HepG2 (cell line): ENCODE data around the gene MRO. TPM values are rescaled to one million over a fixed set of nuclear protein-coding genes. Genes with fewer than 3 reads are reported as not detected.

Experiments
- ATAC-seq: fragments of 200-7000 bp; cut with Tn5 transposase; 3 replicates; pipeline ENCODE4 v1.9.1; 2020; ENCODE audit warnings: mild to moderate bottlenecking, moderate library complexity
- BruUV-seq: library from RNA; stranded (reverse); fragments of 400-500 nt; replicated peaks from 2 replicates; lab custom pipeline; 2021; lab: Mats Ljungman, UMichigan
- CTCF ChIA-PET: fragments of 300-600 bp; formaldehyde crosslinking; extraction: SDS; loops from one replicate; lab custom pipeline; 2021; ENCODE audit warnings: low total read pairs, inconsistent platforms, low intra/inter-chr PET ratio; lab: Yijun Ruan, JAX
- POLR2A ChIA-PET: fragments of 350-600 bp; sonication (Branson Sonifier 250); formaldehyde crosslinking; loops from one replicate; lab custom pipeline; 2020; ENCODE audit warnings: antibody characterized with exemption, inconsistent platforms; lab: Yijun Ruan, JAX
- DNase-seq: peaks from one replicate; pipeline ENCODE4 v3.0.0-alpha.2; 2015; ENCODE audit warnings: low spot score
- FAIRE-seq: peaks from 3 replicates; lab custom pipeline; 2011; peaks lifted over from hg19 to GRCh38; lab: Jason Lieb, UNC
- H2AFZ ChIP-seq: one replicate; pipeline ENCODE4 v1.6.1; 2011; ENCODE audit warnings: low read length, inconsistent platforms
- H3K27ac ChIP-seq: fragments of 300-600 bp; 3 replicates; pipeline ENCODE4 v1.8.0; 2011; ENCODE audit warnings: mixed run types, mild to moderate bottlenecking, mixed read lengths, low read length, inconsistent platforms; ENCODE audit not compliant: insufficient read depth; ENCODE audit errors: extremely low read length
- H3K27me3 ChIP-seq, 2 experiments: fragments of 200-600 bp in 1 of 2; 2 replicates in 1 of 2; 3 replicates in 1 of 2; pipeline versions ENCODE4 v1.6.0 to v1.8.0; 2011; ENCODE audit warnings: low read length in 2 of 2, mild to moderate bottlenecking in 2 of 2, moderate library complexity in 2 of 2, inconsistent platforms in 1 of 2; ENCODE audit not compliant: insufficient read depth in 2 of 2, control insufficient read depth in 1 of 2
- H3K36me3 ChIP-seq, 2 experiments: fragments of 200-600 bp in 1 of 2; replicated peaks in 1 of 2; 2 replicates in 1 of 2; 3 replicates in 1 of 2; pipeline versions ENCODE4 v1.5.1 to v1.8.0; 2011; ENCODE audit warnings: low read length in 2 of 2, inconsistent platforms in 1 of 2; ENCODE audit not compliant: insufficient read depth in 2 of 2, control insufficient read depth in 1 of 2
- H3K4me1 ChIP-seq: 2 replicates; pipeline ENCODE4 v1.5.1; 2012; ENCODE audit warnings: low read length, inconsistent platforms; ENCODE audit not compliant: insufficient read depth
- H3K4me2 ChIP-seq: 2 replicates; pipeline ENCODE4 v1.6.0; 2011; ENCODE audit warnings: low read depth, low read length, inconsistent platforms
- H3K4me3 ChIP-seq, 3 experiments: fragments of 200-600 bp in 1 of 3; sonication (generic), shearing (Covaris generic) in 1 of 3; replicated peaks in 1 of 3; 2 replicates each; pipeline ENCODE4 v1.5.1; 2011 to 2016; ENCODE audit warnings: low read length in 3 of 3, inconsistent platforms in 2 of 3, low read depth in 2 of 3, mild to moderate bottlenecking in 2 of 3, control low read depth in 1 of 3, mixed read lengths in 1 of 3; ENCODE audit not compliant: insufficient read depth in 1 of 3
- H3K79me2 ChIP-seq: one replicate; pipeline ENCODE4 v1.6.1; 2011; ENCODE audit warnings: low read length, inconsistent platforms; ENCODE audit not compliant: insufficient read depth
- H3K9ac ChIP-seq: 2 replicates; pipeline ENCODE4 v1.6.0; 2011; ENCODE audit warnings: mild to moderate bottlenecking, low read depth, low read length, inconsistent platforms; ENCODE audit not compliant: insufficient read depth
- H3K9me3 ChIP-seq: 2 replicates; pipeline ENCODE4 v1.5.1; 2012; ENCODE audit warnings: mild to moderate bottlenecking, low read length
- H4K20me1 ChIP-seq: 2 replicates; pipeline ENCODE4 v1.6.0; 2011; ENCODE audit warnings: inconsistent platforms, mild to moderate bottlenecking, low read length, moderate library complexity; ENCODE audit not compliant: insufficient read depth
- HNRNPK ChIP-seq: fragments of 200-400 bp; formaldehyde crosslinking; IDR thresholded peaks from 2 replicates; pipeline ENCODE4 v1.6.1; 2018; ENCODE audit warnings: low read length, low read depth, moderate library complexity, mild to moderate bottlenecking; ENCODE audit not compliant: poor library complexity, severe bottlenecking
- NCOA1 ChIP-seq: sonication (generic); formaldehyde crosslinking; IDR thresholded peaks from 2 replicates; pipeline ENCODE4 v1.9.0; 2021; ENCODE audit warnings: missing genetic modification reagents
- RELA ChIP-seq: sonication (generic); formaldehyde crosslinking; IDR thresholded peaks from 2 replicates; pipeline ENCODE4 v1.4.0; 2020; ENCODE audit warnings: missing genetic modification reagents
- TBX3 ChIP-seq: fragments of 450-650 bp; IDR thresholded peaks from 2 replicates; pipeline ENCODE4 v1.6.1; 2017; ENCODE audit warnings: antibody characterized with exemption, mild to moderate bottlenecking, inconsistent platforms, borderline replicate concordance
- ZFP36 ChIP-seq: fragments of 150-350 bp; IDR thresholded peaks from 2 replicates; pipeline ENCODE4 v1.6.1; 2018; ENCODE audit warnings: borderline replicate concordance, low read length, low read depth; ENCODE audit not compliant: partially characterized antibody
- ZNF337 ChIP-seq: sonication (generic); formaldehyde crosslinking; IDR thresholded peaks from 2 replicates; pipeline ENCODE4 v1.5.1; 2020; ENCODE audit warnings: missing genetic modification reagents, low read depth, mild to moderate bottlenecking, borderline replicate concordance
- ZNF451 ChIP-seq: sonication (generic); formaldehyde crosslinking; IDR thresholded peaks from 2 replicates; pipeline ENCODE4 v1.5.0; 2020; ENCODE audit warnings: mild to moderate bottlenecking, missing genetic modification reagents
- WGBS: methylation state at CpG from one replicate; pipeline ENCODE4 v1.1.6; 2017; ENCODE audit warnings: low lambda C conversion rate; 5-methylcytosine and 5-hydroxymethylcytosine counted together
- in situ Hi-C: cut with HindIII; loops from 2 replicates; pipeline ENCODE4 v1.10.0; 2017; ENCODE audit warnings: low pct_unique_long_range_greater_than_20kb; ENCODE audit not compliant: extremely low pct_ligation_motif_present
- intact Hi-C: fragments of 100-400 bp; cut with micrococcal nuclease; formaldehyde crosslinking; loops from one replicate; pipeline ENCODE4 v1.10.0; 2022; ENCODE audit not compliant: unreplicated experiment
- polyA plus RNA-seq, 8 experiments: library from polyadenylated mRNA; depleted of rRNA in 3 of 8; stranded (reverse) in 7 of 8; unstranded in 1 of 8; fragments of >200 nt; fragmentation: Illumina TruSeq in 4 of 8; extraction: Trizol in 4 of 8; gene quantifications; 2 replicates each; pipeline versions ENCODE4 v1.2.1 to v1.2.3, GENCODE V29; 2011 to 2016; ENCODE audit warnings: low read depth in 4 of 8, missing spikeins in 1 of 8, mixed read lengths in 1 of 8; ENCODE audit not compliant: insufficient read depth in 1 of 8
- total RNA-seq, 5 experiments: library from RNA; depleted of rRNA; stranded (reverse); fragments of >200 nt; fragmentation: Illumina TruSeq; extraction: Trizol; gene quantifications; 2 replicates each; pipeline ENCODE4 v1.2.3, GENCODE V29; 2016; ENCODE audit warnings: low read depth in 1 of 5
- TF ChIP-seq, protein P1 (sequence below): sonication (generic); formaldehyde crosslinking; IDR thresholded peaks from 2 replicates; pipeline ENCODE4 v1.4.0; 2020; ENCODE audit warnings: missing genetic modification reagents
- TF ChIP-seq, protein P2 (sequence below): sonication (generic); formaldehyde crosslinking; IDR thresholded peaks from 2 replicates; pipeline ENCODE4 v1.9.0; 2022; ENCODE audit warnings: missing genetic modification reagents, mild to moderate bottlenecking, borderline replicate concordance
- TF ChIP-seq, protein P3 (sequence below): sonication (generic); formaldehyde crosslinking; IDR thresholded peaks from 2 replicates; pipeline ENCODE4 v1.4.0; 2020; ENCODE audit warnings: missing genetic modification reagents
- TF ChIP-seq, protein P4 (sequence below): sonication (generic); formaldehyde crosslinking; IDR thresholded peaks from 2 replicates; pipeline ENCODE4 v1.4.0; 2020; ENCODE audit warnings: mild to moderate bottlenecking, missing genetic modification reagents
- TF ChIP-seq, protein P5 (sequence below): sonication (generic); formaldehyde crosslinking; IDR thresholded peaks from 2 replicates; pipeline ENCODE4 v1.5.0; 2020; ENCODE audit warnings: missing genetic modification reagents

The MRO gene
- total and polyA plus RNA-seq, 2 of the 13 experiments (the other 11 are each of a cell fraction or from before 2014, with no cell fraction given) = not detected

DNA sequence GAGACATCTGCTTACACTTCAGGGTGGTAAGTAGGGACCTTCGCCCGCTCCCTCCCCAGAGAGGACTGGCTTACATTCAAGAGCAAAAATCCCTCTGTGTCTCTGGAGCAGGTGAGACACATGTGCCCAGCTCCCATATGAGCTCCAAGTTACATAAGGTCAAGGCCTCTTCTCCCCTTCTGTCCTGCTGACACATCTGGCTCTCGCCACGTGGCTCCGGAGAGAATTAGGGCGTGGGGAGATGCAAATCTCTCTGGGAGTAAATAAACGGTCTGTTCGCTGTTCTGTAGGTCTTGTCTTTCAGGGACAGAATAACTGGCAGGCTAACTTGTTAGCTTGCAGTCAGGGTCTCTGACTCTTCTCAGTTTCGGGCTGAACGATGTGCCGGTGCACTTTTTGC is 16.2 kb downstream of the MRO start:
- Histone ChIP-seq H3K36me3 (no peaks in the 10 kb centered on the region), H3K4me2 (no peak overlapping the region)
- TF ChIP-seq NCOA1 (CRISPR knock-in tag) (no peak), ZFP36 (no peak), HNRNPK (no peak)
- TF ChIP-seq, all 625 proteins: peak for 0
- Histone ChIP-seq H3K4me1 (peaks cover 21% of the 10 kb centered on the region), H3K9me3 (no peaks in the 10 kb centered on the region), H3K27me3 (peaks cover 2 to 5% of the 10 kb centered on the region in 2 experiments; a peak in 2 of 5 replicates), H3K9ac (no peak overlapping the region), H3K27ac (no peak overlapping the region), H2AFZ (no peak overlapping the region), H4K20me1 (no peaks in the 10 kb centered on the region), H3K79me2 (no peaks in the 10 kb centered on the region), H3K4me3 (no peak overlapping the region)
- ATAC-seq = no peak
- no TSS peak for BruUV-seq
- 31% methylated on average over 7 of the region's 11 CpGs for WGBS
- DNase-seq = no peak
- POLR2A ChIA-PET = no interaction called here
- FAIRE-seq = no peak
- CTCF ChIA-PET = no interaction called here
- intact Hi-C loops (no loop called here), in situ Hi-C loops (no loop called here)

DNA sequence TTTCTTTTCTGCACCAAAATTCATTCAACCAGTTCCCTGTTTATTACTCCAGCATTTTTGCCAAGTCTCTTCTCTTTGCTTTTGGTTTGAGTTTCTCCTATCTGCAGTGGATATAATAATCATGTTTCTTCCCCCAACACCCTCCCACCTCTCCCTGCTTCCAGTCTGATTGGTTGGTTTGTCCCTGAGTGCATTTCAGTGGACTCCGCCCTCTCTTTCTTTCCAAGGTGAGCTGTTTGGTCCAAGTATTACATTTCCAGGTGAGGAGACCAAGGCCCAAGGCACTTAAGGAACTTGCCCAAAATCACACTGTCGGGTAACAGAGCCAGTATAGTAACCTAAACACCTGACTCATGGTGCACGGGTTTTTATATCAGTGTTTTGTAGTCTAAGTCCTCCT is 17.7 kb downstream of the MRO start:
- ChIA-PET POLR2A (no interaction called here), CTCF (no interaction called here)
- FAIRE-seq (no peak), ATAC-seq (no peak), DNase-seq (no peak)
- no peak overlapping the region for H2AFZ ChIP-seq
- peaks cover 2 to 5% of the 10 kb centered on the region in 2 experiments; a peak in 2 of 5 replicates for H3K27me3 ChIP-seq
- H3K4me3 ChIP-seq = no peak overlapping the region
- H3K27ac ChIP-seq = no peak overlapping the region
- no peaks in the 10 kb centered on the region for H4K20me1 ChIP-seq
- H3K79me2 ChIP-seq = no peaks in the 10 kb centered on the region
- no peak overlapping the region for H3K9ac ChIP-seq
- H3K4me1 ChIP-seq = peaks cover 17% of the 10 kb centered on the region
- intact Hi-C loops = no loop called here
- H3K36me3 ChIP-seq = no peaks in the 10 kb centered on the region
- no TSS peak for BruUV-seq
- 40% methylated on average over 3 of the region's 3 CpGs for WGBS
- H3K4me2 ChIP-seq = no peak overlapping the region
- in situ Hi-C loops = no loop called here
- no peaks in the 10 kb centered on the region for H3K9me3 ChIP-seq
- TF ChIP-seq RELA (CRISPR knock-in tag) = no peak
- TF ChIP-seq ZNF451 (CRISPR knock-in tag) = no peak
- TF ChIP-seq TBX3 = no peak
- TF ChIP-seq, protein P1, sequence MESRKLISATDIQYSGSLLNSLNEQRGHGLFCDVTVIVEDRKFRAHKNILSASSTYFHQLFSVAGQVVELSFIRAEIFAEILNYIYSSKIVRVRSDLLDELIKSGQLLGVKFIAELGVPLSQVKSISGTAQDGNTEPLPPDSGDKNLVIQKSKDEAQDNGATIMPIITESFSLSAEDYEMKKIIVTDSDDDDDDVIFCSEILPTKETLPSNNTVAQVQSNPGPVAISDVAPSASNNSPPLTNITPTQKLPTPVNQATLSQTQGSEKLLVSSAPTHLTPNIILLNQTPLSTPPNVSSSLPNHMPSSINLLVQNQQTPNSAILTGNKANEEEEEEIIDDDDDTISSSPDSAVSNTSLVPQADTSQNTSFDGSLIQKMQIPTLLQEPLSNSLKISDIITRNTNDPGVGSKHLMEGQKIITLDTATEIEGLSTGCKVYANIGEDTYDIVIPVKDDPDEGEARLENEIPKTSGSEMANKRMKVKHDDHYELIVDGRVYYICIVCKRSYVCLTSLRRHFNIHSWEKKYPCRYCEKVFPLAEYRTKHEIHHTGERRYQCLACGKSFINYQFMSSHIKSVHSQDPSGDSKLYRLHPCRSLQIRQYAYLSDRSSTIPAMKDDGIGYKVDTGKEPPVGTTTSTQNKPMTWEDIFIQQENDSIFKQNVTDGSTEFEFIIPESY (CRISPR knock-in tag) = no peak
- TF ChIP-seq, protein P2, sequence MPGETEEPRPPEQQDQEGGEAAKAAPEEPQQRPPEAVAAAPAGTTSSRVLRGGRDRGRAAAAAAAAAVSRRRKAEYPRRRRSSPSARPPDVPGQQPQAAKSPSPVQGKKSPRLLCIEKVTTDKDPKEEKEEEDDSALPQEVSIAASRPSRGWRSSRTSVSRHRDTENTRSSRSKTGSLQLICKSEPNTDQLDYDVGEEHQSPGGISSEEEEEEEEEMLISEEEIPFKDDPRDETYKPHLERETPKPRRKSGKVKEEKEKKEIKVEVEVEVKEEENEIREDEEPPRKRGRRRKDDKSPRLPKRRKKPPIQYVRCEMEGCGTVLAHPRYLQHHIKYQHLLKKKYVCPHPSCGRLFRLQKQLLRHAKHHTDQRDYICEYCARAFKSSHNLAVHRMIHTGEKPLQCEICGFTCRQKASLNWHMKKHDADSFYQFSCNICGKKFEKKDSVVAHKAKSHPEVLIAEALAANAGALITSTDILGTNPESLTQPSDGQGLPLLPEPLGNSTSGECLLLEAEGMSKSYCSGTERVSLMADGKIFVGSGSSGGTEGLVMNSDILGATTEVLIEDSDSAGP (CRISPR knock-in tag) = no peak
- TF ChIP-seq, protein P3, sequence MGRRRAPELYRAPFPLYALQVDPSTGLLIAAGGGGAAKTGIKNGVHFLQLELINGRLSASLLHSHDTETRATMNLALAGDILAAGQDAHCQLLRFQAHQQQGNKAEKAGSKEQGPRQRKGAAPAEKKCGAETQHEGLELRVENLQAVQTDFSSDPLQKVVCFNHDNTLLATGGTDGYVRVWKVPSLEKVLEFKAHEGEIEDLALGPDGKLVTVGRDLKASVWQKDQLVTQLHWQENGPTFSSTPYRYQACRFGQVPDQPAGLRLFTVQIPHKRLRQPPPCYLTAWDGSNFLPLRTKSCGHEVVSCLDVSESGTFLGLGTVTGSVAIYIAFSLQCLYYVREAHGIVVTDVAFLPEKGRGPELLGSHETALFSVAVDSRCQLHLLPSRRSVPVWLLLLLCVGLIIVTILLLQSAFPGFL (CRISPR knock-in tag) = no peak
- TF ChIP-seq, protein P4, sequence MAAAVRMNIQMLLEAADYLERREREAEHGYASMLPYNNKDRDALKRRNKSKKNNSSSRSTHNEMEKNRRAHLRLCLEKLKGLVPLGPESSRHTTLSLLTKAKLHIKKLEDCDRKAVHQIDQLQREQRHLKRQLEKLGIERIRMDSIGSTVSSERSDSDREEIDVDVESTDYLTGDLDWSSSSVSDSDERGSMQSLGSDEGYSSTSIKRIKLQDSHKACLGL (CRISPR knock-in tag) = no peak
- TF ChIP-seq ZNF337 = no peak
- TF ChIP-seq, protein P5, sequence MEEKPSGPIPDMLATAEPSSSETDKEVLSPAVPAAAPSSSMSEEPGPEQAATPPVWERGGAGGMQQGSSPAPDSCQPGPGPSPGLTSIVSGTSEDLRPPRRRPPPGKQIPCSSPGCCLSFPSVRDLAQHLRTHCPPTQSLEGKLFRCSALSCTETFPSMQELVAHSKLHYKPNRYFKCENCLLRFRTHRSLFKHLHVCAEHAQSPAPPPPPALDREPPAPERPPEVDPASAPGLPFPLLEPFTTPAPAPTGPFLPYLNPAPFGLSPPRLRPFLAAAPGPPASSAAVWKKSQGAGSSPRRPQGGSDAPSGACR (CRISPR knock-in tag) = no peak
